ENCODE results near the gene CNTNAP2. TPM values are rescaled to one million over a fixed set of nuclear protein-coding genes. Genes with fewer than 3 reads are reported as not detected.

The CNTNAP2 gene
- total and polyA plus RNA-seq, 9 donors, result 8.3 to 18.8 (median 10.4) TPM

DNA sequence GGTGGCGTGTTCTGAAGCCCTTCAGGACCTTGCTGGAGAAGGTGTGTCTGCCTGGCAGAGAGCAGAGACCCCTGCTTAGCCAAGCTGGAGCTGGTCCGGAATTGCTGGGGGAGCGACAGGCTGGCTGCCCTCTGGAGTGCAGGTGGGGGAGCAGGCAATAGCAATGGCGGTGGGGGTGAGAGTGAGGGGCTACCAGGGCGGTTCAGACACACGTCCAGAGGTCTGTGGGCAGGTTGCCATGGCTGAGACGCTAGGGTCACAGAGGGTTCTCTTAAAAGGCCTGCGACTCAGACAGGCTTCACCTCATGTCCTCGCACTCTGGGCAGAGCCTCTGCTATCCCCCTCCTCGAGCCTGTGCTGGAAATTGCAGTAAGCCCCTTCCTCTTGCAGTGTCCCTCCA is 2144.9 kb downstream of the CNTNAP2 start:
- Histone ChIP-seq H3K9me3 (replicated peaks; ENCODE audit: control insufficient read depth, low read depth, low read length) (no peaks in the 10 kb centered on the region), H3K36me3 (ENCODE audit: control insufficient read depth, insufficient read depth, low read length) (no peaks in the 10 kb centered on the region), H3K4me3 (ENCODE audit: low read length) (no peak overlapping the region), H3K27me3 (ENCODE audit: control insufficient read depth, insufficient read depth, low read length) (no peaks in the 10 kb centered on the region), H3K4me1 (ENCODE audit: control insufficient read depth, insufficient read depth, low read length) (peaks cover 4% of the 10 kb centered on the region), H3K27ac (ENCODE audit: low read length) (no peak overlapping the region)
- no peak for DNase-seq
- WGBS (ENCODE audit: insufficient coverage), result 89% methylated on average over 9 of the region's 10 CpGs

- 47% methylated on average over 10 of the region's 12 CpGs for WGBS (ENCODE audit: insufficient coverage)
- DNase-seq, result no peak
- Histone ChIP-seq H3K9me3 (replicated peaks; ENCODE audit: control insufficient read depth, low read depth, low read length) (no peaks in the 10 kb centered on the region), H3K27me3 (ENCODE audit: control insufficient read depth, insufficient read depth, low read length) (no peaks in the 10 kb centered on the region), H3K36me3 (ENCODE audit: control insufficient read depth, insufficient read depth, low read length) (no peaks in the 10 kb centered on the region), H3K27ac (ENCODE audit: low read length) (no peak overlapping the region), H3K4me1 (ENCODE audit: control insufficient read depth, insufficient read depth, low read length) (peaks cover 4% of the 10 kb centered on the region), H3K4me3 (ENCODE audit: low read length) (no peak overlapping the region)
These were observed 2145.5 kb downstream of the CNTNAP2 start for GRCh38 chr7:148261996-148262688.

DNA sequence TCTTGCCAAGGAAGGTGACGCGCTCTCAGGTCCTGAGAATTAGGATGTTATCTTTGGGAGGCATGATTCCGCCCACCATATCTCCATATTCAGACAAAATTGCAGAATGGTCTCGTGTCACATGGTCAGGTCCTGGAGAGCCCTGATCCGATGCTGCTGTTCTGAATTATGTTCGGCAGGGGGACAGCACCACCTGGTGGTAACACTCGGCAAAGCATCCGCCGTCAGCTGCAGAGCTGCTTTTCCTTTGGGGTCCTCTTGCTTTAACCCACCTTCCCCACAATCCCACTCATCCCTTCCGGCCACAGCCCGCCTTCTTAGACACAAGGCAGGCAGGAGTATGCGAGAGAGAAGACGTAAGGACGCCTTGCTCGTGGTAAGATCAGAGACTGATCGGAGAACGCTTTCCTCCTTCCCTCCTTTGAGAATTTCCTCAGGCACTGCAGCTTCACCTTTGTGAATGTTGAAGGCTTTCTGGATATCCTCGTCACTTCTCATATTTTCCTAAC is 2146.2 kb downstream of the CNTNAP2 start:
- no peak overlapping the region for H3K27ac ChIP-seq (ENCODE audit: low read length)
- no peaks in the 10 kb centered on the region for H3K27me3 ChIP-seq (ENCODE audit: control insufficient read depth, insufficient read depth, low read length)
- 0% methylated on average over 7 of the region's 18 CpGs for WGBS (ENCODE audit: insufficient coverage)
- H3K9me3 ChIP-seq (replicated peaks; ENCODE audit: control insufficient read depth, low read depth, low read length), result no peaks in the 10 kb centered on the region
- peak; percentile 70 for DNase-seq
- H3K4me1 ChIP-seq (ENCODE audit: control insufficient read depth, insufficient read depth, low read length), result peaks cover 4% of the 10 kb centered on the region
- H3K36me3 ChIP-seq (ENCODE audit: control insufficient read depth, insufficient read depth, low read length), result no peaks in the 10 kb centered on the region
- H3K4me3 ChIP-seq (ENCODE audit: low read length), result peak overlapping the region; percentile 8

DNA sequence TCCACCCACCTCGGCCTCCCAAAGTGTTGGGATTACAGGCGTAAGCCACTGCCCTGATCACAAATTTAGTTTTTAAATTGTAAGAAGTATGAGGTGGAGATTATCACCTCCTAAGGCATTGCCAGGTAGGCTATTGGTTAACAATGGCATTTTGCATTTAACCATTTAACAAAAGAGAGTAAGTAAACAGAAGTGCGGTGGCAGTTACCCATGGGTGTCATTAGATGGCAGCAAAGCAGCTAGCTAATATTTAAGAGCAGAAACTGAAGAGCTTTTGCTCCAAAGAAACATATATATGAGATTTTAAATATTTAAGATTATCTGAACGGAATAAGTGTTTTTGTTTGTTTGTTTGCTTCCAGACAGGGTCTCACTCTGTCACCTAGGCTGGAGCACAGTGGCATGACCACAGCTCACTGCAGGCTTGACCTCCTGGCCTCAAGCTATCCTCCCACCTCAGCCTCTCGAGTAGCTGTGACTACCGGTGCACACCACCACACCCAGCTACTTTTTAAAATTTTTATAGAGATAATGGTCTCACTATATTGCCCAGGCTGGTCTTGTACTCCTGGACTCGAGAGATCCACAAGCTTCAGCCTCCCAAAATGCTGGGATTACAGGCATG is 2148.4 kb downstream of the CNTNAP2 start:
- no CpG with 5 or more reads among the region's 7 CpGs for WGBS (ENCODE audit: insufficient coverage)
- Histone ChIP-seq H3K27me3 (ENCODE audit: control insufficient read depth, insufficient read depth, low read length) (no peaks in the 10 kb centered on the region), H3K36me3 (ENCODE audit: control insufficient read depth, insufficient read depth, low read length) (no peaks in the 10 kb centered on the region), H3K4me3 (ENCODE audit: low read length) (no peak overlapping the region), H3K27ac (ENCODE audit: low read length) (no peak overlapping the region), H3K9me3 (replicated peaks; ENCODE audit: control insufficient read depth, low read depth, low read length) (no peaks in the 10 kb centered on the region), H3K4me1 (ENCODE audit: control insufficient read depth, insufficient read depth, low read length) (peaks cover 4% of the 10 kb centered on the region)
- peak; percentile 57 for DNase-seq

DNA sequence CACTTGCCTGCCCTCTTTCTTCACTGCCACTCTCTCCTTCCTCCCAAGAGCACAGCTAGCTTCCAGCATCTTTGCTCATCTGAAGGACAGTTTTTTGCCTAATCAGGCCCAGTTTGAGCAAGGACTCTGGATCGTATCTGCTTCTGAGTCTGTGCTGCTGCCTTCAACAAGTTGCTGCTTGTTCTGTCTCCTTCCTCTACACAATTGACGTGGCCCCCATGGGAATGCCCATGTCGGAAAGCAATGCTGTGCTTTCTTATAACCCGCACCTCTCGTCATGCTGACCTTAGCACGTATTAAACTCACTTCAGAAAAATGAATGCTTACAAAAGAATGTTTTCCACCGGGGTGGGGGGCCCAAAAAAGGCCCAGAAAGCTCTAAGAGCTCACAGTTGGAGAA is 2149.3 kb downstream of the CNTNAP2 start:
- Histone ChIP-seq H3K9me3 (replicated peaks; ENCODE audit: control insufficient read depth, low read depth, low read length) (no peaks in the 10 kb centered on the region), H3K4me3 (ENCODE audit: low read length) (no peak overlapping the region), H3K27me3 (ENCODE audit: control insufficient read depth, insufficient read depth, low read length) (no peaks in the 10 kb centered on the region), H3K27ac (ENCODE audit: low read length) (no peak overlapping the region), H3K36me3 (ENCODE audit: control insufficient read depth, insufficient read depth, low read length) (no peaks in the 10 kb centered on the region), H3K4me1 (ENCODE audit: control insufficient read depth, insufficient read depth, low read length) (peaks cover 4% of the 10 kb centered on the region)
- 67% methylated on average over 5 of the region's 7 CpGs for WGBS (ENCODE audit: insufficient coverage)
- DNase-seq, result no peak

DNA sequence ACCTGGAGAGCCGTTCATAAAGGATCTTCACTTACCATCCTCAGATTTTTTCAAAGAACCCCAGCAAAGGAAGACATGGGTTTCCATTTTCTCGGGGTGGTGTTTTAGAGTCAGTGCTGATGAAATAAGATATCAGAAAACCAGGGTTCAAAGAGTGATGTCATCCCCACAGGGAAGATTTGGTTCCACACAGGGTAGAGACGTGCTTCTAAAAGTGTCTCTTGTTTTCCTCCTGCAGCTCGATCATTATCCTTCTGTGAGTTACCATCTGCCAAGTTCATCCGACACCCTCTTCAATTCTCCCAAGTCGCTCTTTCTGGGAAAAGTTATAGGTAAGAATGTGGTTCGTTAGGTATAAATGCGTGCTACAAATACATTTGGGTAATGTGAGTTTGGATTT is 2150.2 kb downstream of the CNTNAP2 start:
- H3K9me3 ChIP-seq (replicated peaks; ENCODE audit: control insufficient read depth, low read depth, low read length), result no peaks in the 10 kb centered on the region
- no peak overlapping the region for H3K27ac ChIP-seq (ENCODE audit: low read length)
- WGBS (ENCODE audit: insufficient coverage), result no CpG with 5 or more reads among the region's 8 CpGs
- no peak for DNase-seq
- H3K4me1 ChIP-seq (ENCODE audit: control insufficient read depth, insufficient read depth, low read length), result peaks cover 4% of the 10 kb centered on the region
- no peaks in the 10 kb centered on the region for H3K27me3 ChIP-seq (ENCODE audit: control insufficient read depth, insufficient read depth, low read length)
- H3K36me3 ChIP-seq (ENCODE audit: control insufficient read depth, insufficient read depth, low read length), result no peaks in the 10 kb centered on the region
- no peak overlapping the region for H3K4me3 ChIP-seq (ENCODE audit: low read length)

DNA sequence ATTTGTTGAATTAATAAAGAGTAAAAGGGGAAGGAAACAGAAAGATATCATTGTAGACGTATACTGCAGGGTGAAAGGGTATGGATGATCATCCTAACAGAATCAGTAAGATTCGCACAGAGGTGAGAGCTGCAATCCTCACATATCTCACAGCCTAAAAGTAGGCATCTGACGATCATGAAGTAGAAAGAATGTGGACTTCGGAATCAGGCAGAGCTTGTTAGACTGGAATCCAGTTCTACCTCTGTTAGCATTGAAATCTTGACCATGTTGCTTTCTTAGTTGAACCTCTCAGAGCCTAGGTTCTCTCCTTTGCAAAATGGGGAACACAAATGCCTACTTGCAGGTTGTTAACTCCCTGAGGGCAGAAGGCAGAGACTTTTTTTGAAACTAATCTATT is 2154.0 kb downstream of the CNTNAP2 start:
- H3K4me3 ChIP-seq (ENCODE audit: low read length), result no peak overlapping the region
- DNase-seq, result no peak
- no peak overlapping the region for H3K27ac ChIP-seq (ENCODE audit: low read length)
- no peaks in the 10 kb centered on the region for H3K4me1 ChIP-seq (ENCODE audit: control insufficient read depth, insufficient read depth, low read length)
- WGBS (ENCODE audit: insufficient coverage), result 70% methylated on average over 2 of the region's 4 CpGs
- no peaks in the 10 kb centered on the region for H3K36me3 ChIP-seq (ENCODE audit: control insufficient read depth, insufficient read depth, low read length)
- H3K9me3 ChIP-seq (replicated peaks; ENCODE audit: control insufficient read depth, low read depth, low read length), result no peaks in the 10 kb centered on the region
- H3K27me3 ChIP-seq (ENCODE audit: control insufficient read depth, insufficient read depth, low read length), result no peaks in the 10 kb centered on the region

- no peak for DNase-seq
- Histone ChIP-seq H3K4me3 (ENCODE audit: low read length) (no peak overlapping the region), H3K9me3 (replicated peaks; ENCODE audit: control insufficient read depth, low read depth, low read length) (no peaks in the 10 kb centered on the region), H3K27ac (ENCODE audit: low read length) (no peak overlapping the region), H3K36me3 (ENCODE audit: control insufficient read depth, insufficient read depth, low read length) (no peaks in the 10 kb centered on the region), H3K4me1 (ENCODE audit: control insufficient read depth, insufficient read depth, low read length) (peaks cover 4% of the 10 kb centered on the region), H3K27me3 (ENCODE audit: control insufficient read depth, insufficient read depth, low read length) (no peaks in the 10 kb centered on the region)
- WGBS (ENCODE audit: insufficient coverage), result 60% methylated on average over 1 of the region's 3 CpGs
These were observed 2157.5 kb downstream of the CNTNAP2 start for GRCh38 chr7:148274118-148274517.

DNA sequence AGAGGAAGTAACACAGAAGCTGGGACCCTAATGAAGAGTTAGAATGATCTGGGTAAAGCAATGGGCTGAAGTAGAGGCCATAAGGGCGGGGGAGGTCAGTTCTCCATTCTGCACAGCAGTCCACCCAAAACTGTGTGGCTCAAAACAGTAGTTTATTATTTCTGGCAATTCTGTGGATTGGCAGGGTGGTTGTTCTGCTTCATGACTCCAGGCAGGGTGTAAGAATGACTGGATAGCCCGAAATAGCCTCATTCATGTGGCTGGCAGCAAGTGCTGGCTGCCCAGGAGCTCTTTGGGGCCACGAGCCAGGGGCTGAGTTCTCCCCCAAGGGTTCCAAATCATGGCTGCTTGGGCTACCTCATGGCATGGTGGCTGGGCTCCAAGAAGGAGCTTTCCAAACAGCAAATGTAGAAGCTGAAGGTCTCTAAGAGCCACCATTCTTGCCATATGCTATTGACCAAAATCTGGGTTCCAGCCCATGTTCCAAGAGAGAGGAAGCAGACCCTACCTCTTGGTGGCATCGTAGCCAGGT is 2158.8 kb downstream of the CNTNAP2 start:
- Histone ChIP-seq H3K27me3 (ENCODE audit: control insufficient read depth, insufficient read depth, low read length) (no peaks in the 10 kb centered on the region), H3K36me3 (ENCODE audit: control insufficient read depth, insufficient read depth, low read length) (no peaks in the 10 kb centered on the region), H3K27ac (ENCODE audit: low read length) (no peak overlapping the region), H3K4me1 (ENCODE audit: control insufficient read depth, insufficient read depth, low read length) (peaks cover 4% of the 10 kb centered on the region), H3K4me3 (ENCODE audit: low read length) (no peak overlapping the region), H3K9me3 (replicated peaks; ENCODE audit: control insufficient read depth, low read depth, low read length) (no peaks in the 10 kb centered on the region)
- DNase-seq, result no peak
- 90% methylated on average over 4 of the region's 4 CpGs for WGBS (ENCODE audit: insufficient coverage)

GRCh38 chr7:148276314-148277041 is 2159.9 kb downstream of the CNTNAP2 start:
- 76% methylated on average over 5 of the region's 11 CpGs for WGBS (ENCODE audit: insufficient coverage)
- Histone ChIP-seq H3K27me3 (ENCODE audit: control insufficient read depth, insufficient read depth, low read length) (no peaks in the 10 kb centered on the region), H3K4me1 (ENCODE audit: control insufficient read depth, insufficient read depth, low read length) (peaks cover 4% of the 10 kb centered on the region), H3K27ac (ENCODE audit: low read length) (no peak overlapping the region), H3K9me3 (replicated peaks; ENCODE audit: control insufficient read depth, low read depth, low read length) (no peaks in the 10 kb centered on the region), H3K4me3 (ENCODE audit: low read length) (no peak overlapping the region), H3K36me3 (ENCODE audit: control insufficient read depth, insufficient read depth, low read length) (no peaks in the 10 kb centered on the region)
- peak; percentile 56 for DNase-seq
